PC-3 (cell line): Measurements from ENCODE around the gene CROCC2. TPM values are rescaled to one million over a fixed set of nuclear protein-coding genes. Genes with fewer than 3 reads are reported as not detected.
A peak's percentile ranks its signal among the peaks of the same experiment; 100 is the strongest.

Experiments
- ATAC-seq: fragments of 200-7000 bp; cut with Tn5 transposase; 2 replicates; pipeline ENCODE4 v1.9.1; 2020; ENCODE audit warnings: mild to moderate bottlenecking, moderate library complexity
- BruUV-seq: library from RNA; stranded (reverse); fragments of 400-500 nt; replicated peaks from 2 replicates; lab custom pipeline; 2021; lab: Mats Ljungman, UMichigan
- CTCF ChIA-PET: fragments of 300-600 bp; sonication (Branson Sonifier 250); formaldehyde crosslinking; loops from one replicate; lab custom pipeline; 2022; ENCODE audit warnings: antibody characterized with exemption; lab: Charles Lee
- POLR2A ChIA-PET: fragments of 300-600 bp; sonication (Branson Sonifier 250); formaldehyde crosslinking; loops from one replicate; lab custom pipeline; 2022; ENCODE audit warnings: antibody characterized with exemption; ENCODE audit not compliant: unreplicated experiment; lab: Charles Lee
- DNase-seq: peaks from one replicate; pipeline ENCODE4 v3.0.0-alpha.2; 2015
- H2AFZ ChIP-seq: fragments of 300-600 bp; sonication (generic); 2 replicates; pipeline ENCODE4 v1.6.0; 2016; ENCODE audit warnings: antibody characterized with exemption, low read length
- H3F3A ChIP-seq: fragments of 300-600 bp; sonication (generic); one replicate; pipeline ENCODE4 v1.6.0; 2017; ENCODE audit warnings: antibody characterized with exemption, low read length, control low read depth, mild to moderate bottlenecking; ENCODE audit not compliant: unreplicated experiment
- H3K27ac ChIP-seq: fragments of 300-600 bp; sonication (generic); 2 replicates; pipeline ENCODE4 v1.5.1; 2016; ENCODE audit warnings: mild to moderate bottlenecking, low read length
- H3K27me3 ChIP-seq: fragments of 300-600 bp; sonication (generic); 2 replicates; pipeline ENCODE4 v1.6.1; 2016; ENCODE audit warnings: low read length, mixed read lengths
- H3K36me3 ChIP-seq: fragments of 300-600 bp; sonication (generic); 2 replicates; pipeline ENCODE4 v1.6.1; 2016; ENCODE audit warnings: low read depth, mixed run types, low read length, mixed read lengths
- H3K4me1 ChIP-seq: fragments of 300-600 bp; sonication (generic); 2 replicates; pipeline ENCODE4 v1.5.1; 2016; ENCODE audit warnings: low read length; ENCODE audit not compliant: insufficient read depth
- H3K4me2 ChIP-seq: fragments of 300-600 bp; sonication (generic); 2 replicates; pipeline ENCODE4 v1.6.0; 2016; ENCODE audit warnings: low read length
- H3K4me3 ChIP-seq: fragments of 300-600 bp; sonication (generic); 2 replicates; pipeline ENCODE4 v1.5.1; 2016; ENCODE audit warnings: mild to moderate bottlenecking, low read length, mixed read lengths
- H3K79me2 ChIP-seq: fragments of 300-600 bp; sonication (generic); 2 replicates; pipeline ENCODE4 v1.6.1; 2017; ENCODE audit warnings: low read length, mixed read lengths
- H3K9ac ChIP-seq: fragments of 300-600 bp; sonication (generic); 2 replicates; pipeline ENCODE4 v1.6.0; 2016; ENCODE audit warnings: mild to moderate bottlenecking, low read length
- H3K9me2 ChIP-seq: fragments of 300-600 bp; sonication (generic); replicated peaks from 2 replicates; pipeline ENCODE4 v1.6.1; 2016; ENCODE audit warnings: mixed run types, low read length, mixed read lengths
- H3K9me3 ChIP-seq: fragments of 300-600 bp; sonication (generic); 2 replicates; pipeline ENCODE4 v1.6.1; 2016; ENCODE audit warnings: low read length, mixed read lengths
- H4K20me1 ChIP-seq: fragments of 300-600 bp; sonication (generic); 2 replicates; pipeline ENCODE4 v1.6.1; 2016; ENCODE audit warnings: low read length, mixed read lengths
- CTCF ChIP-seq: fragments of 300-600 bp; sonication (generic); conservative IDR thresholded peaks from 2 replicates; pipeline ENCODE4 v1.5.1; 2017; ENCODE audit warnings: antibody characterized with exemption, low read depth, mild to moderate bottlenecking, low read length
- EZH2 ChIP-seq: fragments of 300-600 bp; sonication (generic); IDR thresholded peaks from one replicate; pipeline ENCODE4 v1.6.1; 2017; ENCODE audit warnings: antibody characterized with exemption, mild to moderate bottlenecking, low read length; ENCODE audit not compliant: unreplicated experiment
- EZH2phosphoT487 ChIP-seq: fragments of 300-600 bp; sonication (generic); IDR thresholded peaks from 2 replicates; pipeline ENCODE4 v1.6.1; 2018; ENCODE audit warnings: mild to moderate bottlenecking, antibody characterized with exemption, low read length, borderline replicate concordance
- intact Hi-C: fragments of 100-400 bp; cut with micrococcal nuclease; formaldehyde crosslinking; loops from 2 replicates; pipeline ENCODE4 v1.9.0; 2023
- total RNA-seq: library from RNA; depleted of rRNA; stranded (reverse); fragments of >200 nt; gene quantifications from 2 replicates; pipeline ENCODE4 v1.2.3, GENCODE V29; 2014

Gene CROCC2
- total RNA-seq, 1 experiment from 2014 or later: not detected

GRCh38 chr2:240998706-240998994 is 92.5 kb downstream of the CROCC2 start:
- 0 out of 2 replicates have a peak, but pooled peaks cover 3% of the 10 kb centered on the region for H3K4me1 ChIP-seq
- CTCF ChIA-PET: no interaction called here
- peak overlapping the region; percentile 61; the same call in 1 of the 2 replicates for H3K4me3 ChIP-seq
- no peak overlapping the region for H2AFZ ChIP-seq
- no peak for TF ChIP-seq CTCF
- TF ChIP-seq EZH2phosphoT487: no peak
- TF ChIP-seq EZH2: no peak
- intact Hi-C loops: loop anchor here (10.0 kb wide), 1 partner anchor 84 kb away; no protein-coding TSS in a partner anchor
- no peaks in the 10 kb centered on the region for H3F3A ChIP-seq
- no peaks in the 10 kb centered on the region for H3K36me3 ChIP-seq
- no peaks in the 10 kb centered on the region for H3K79me2 ChIP-seq
- no peak overlapping the region for H3K27ac ChIP-seq
- no peaks in the 10 kb centered on the region for H4K20me1 ChIP-seq
- no TSS peak for BruUV-seq
- H3K9me2 ChIP-seq: no peaks in the 10 kb centered on the region
- H3K9me3 ChIP-seq: no peaks in the 10 kb centered on the region
- POLR2A ChIA-PET: no interaction called here
- no peak for DNase-seq
- H3K9ac ChIP-seq: no peak overlapping the region
- peak overlapping the region; percentile 73; the same call in 1 of the 2 replicates for H3K4me2 ChIP-seq
- no peaks in the 10 kb centered on the region for H3K27me3 ChIP-seq
- ATAC-seq: peak; percentile 37

GRCh38 chr2:240998995-240999791 is 93.1 kb downstream of the CROCC2 start:
- Histone ChIP-seq H4K20me1 (no peaks in the 10 kb centered on the region), H3K36me3 (no peaks in the 10 kb centered on the region; the same call in 1 of the 2 replicates), H3K9me2 (no peaks in the 10 kb centered on the region), H3K9me3 (peaks cover 4% of the 10 kb centered on the region; the same call in 1 of the 2 replicates), H3K9ac (no peak overlapping the region), H3K27me3 (no peaks in the 10 kb centered on the region), H3K4me1 (0 out of 2 replicates have a peak, but pooled peaks cover 3% of the 10 kb centered on the region), H3K27ac (no peak overlapping the region), H3K4me3 (peak overlapping the region; percentile 61; the same call in 1 of the 2 replicates), H2AFZ (no peak overlapping the region), H3K79me2 (no peaks in the 10 kb centered on the region), H3F3A (no peaks in the 10 kb centered on the region), H3K4me2 (peak overlapping the region; percentile 73; the same call in 1 of the 2 replicates)
- CTCF ChIA-PET: no interaction called here
- POLR2A ChIA-PET: no interaction called here
- peak; percentile 33 for ATAC-seq
- DNase-seq: no peak
- no TSS peak for BruUV-seq
- no peak for TF ChIP-seq EZH2
- no peak for TF ChIP-seq EZH2phosphoT487
- no peak for TF ChIP-seq CTCF
- intact Hi-C loops: loop anchor here (10.0 kb wide), 1 partner anchor 84 kb away; no protein-coding TSS in a partner anchor
